ELR (cell line): ENCODE results near the gene PTPRG.

Experiments
- DNase-seq: peaks from one replicate; pipeline ENCODE4 v3.0.0-alpha.2; 2015; ENCODE audit warnings: low read depth

The PTPRG gene

GRCh38 chr3:61589856-61590255, 28.5 kb downstream of the PTPRG start:
- DNase-seq, result peak; percentile 88

GRCh38 chr3:61591300-61591699, 29.9 kb downstream of the PTPRG start:
- DNase-seq, result no peak

GRCh38 chr3:61593446-61594029, 32.2 kb downstream of the PTPRG start:
- no peak for DNase-seq

- DNase-seq, result no peak
These were observed 33.0 kb downstream of the PTPRG start for GRCh38 chr3:61594144-61594963.

- DNase-seq, result no peak
These were observed 33.6 kb downstream of the PTPRG start for GRCh38 chr3:61594964-61595285.

- DNase-seq, result peak; percentile 28
These were observed 33.9 kb downstream of the PTPRG start for GRCh38 chr3:61595288-61595687.

- no peak for DNase-seq
These were observed 34.5 kb downstream of the PTPRG start for GRCh38 chr3:61595826-61596225.

GRCh38 chr3:61597906-61598305, 36.5 kb downstream of the PTPRG start:
- no peak for DNase-seq

- no peak for DNase-seq
These were observed 38.8 kb downstream of the PTPRG start for GRCh38 chr3:61600195-61600594.

GRCh38 chr3:61601831-61602230, 40.5 kb downstream of the PTPRG start:
- DNase-seq, result no peak

- no peak for DNase-seq
These were observed 41.1 kb downstream of the PTPRG start for GRCh38 chr3:61602466-61602865.

GRCh38 chr3:61605589-61606175, 44.3 kb downstream of the PTPRG start:
- DNase-seq, result no peak

GRCh38 chr3:61606196-61606595, 44.8 kb downstream of the PTPRG start:
- no peak for DNase-seq

GRCh38 chr3:61608072-61608471, 46.7 kb downstream of the PTPRG start:
- no peak for DNase-seq

- no peak for DNase-seq
These were observed 47.3 kb downstream of the PTPRG start for GRCh38 chr3:61608711-61609110.

- no peak for DNase-seq
These were observed 48.9 kb downstream of the PTPRG start for GRCh38 chr3:61610316-61610715.

- peak; percentile 26 for DNase-seq
These were observed 51.1 kb downstream of the PTPRG start for GRCh38 chr3:61612211-61613194.

GRCh38 chr3:61613666-61614065, 52.3 kb downstream of the PTPRG start:
- no peak for DNase-seq

- DNase-seq, result no peak
These were observed 54.3 kb downstream of the PTPRG start for GRCh38 chr3:61615643-61616042.

- no peak for DNase-seq
These were observed 55.2 kb downstream of the PTPRG start for GRCh38 chr3:61616586-61616985.

GRCh38 chr3:61617041-61617440, 55.7 kb downstream of the PTPRG start:
- DNase-seq, result no peak

GRCh38 chr3:61617651-61618050, 56.3 kb downstream of the PTPRG start:
- DNase-seq, result no peak
